ENCODE data around the gene ATP5F1D. TPM values are rescaled to one million over a fixed set of nuclear protein-coding genes. Genes with fewer than 3 reads are reported as not detected.

The ATP5F1D gene
- total RNA-seq, 1 donor from 2014 or later: 172 TPM

DNA sequence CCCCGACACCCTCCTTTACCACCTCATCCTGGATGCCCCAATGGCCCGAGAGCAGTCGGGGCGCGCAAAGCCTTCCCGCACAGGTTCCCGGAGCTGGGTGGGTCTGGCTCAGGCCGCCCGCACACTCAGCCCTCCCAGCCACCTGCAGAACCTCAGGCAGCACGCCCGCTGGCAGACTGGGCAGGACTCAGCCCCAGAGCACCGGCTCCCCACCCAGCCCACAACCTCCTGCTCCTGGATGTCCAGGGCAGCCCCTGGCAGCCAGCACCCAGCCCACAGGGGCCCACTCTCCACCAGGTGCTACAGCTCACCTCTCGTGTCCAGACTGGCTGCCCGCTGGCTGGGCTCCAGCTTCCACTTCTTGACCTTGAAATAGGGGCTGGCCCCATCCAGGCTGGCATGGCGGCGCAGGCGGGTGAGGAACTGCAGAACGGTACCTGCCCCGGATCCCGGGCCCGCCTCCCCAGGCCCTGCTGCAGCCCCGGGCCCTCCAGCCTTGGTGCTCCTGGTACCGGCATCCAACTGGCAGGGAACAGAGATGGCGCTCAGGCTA is 8.4 kb upstream of the ATP5F1D start:
- Mint-ChIP-seq H3K4me1 (peaks cover 1% of the 10 kb centered on the region), H3K36me3 (ENCODE audit: low read depth) (peaks cover 1% of the 10 kb centered on the region), H3K27ac (no peak overlapping the region), H3K4me3 (no peak overlapping the region), H3K27me3 (peaks cover under 1% of the 10 kb centered on the region), H3K9me3 (no peaks in the 10 kb centered on the region)
- ChIA-PET POLR2A (interaction anchor here (0.6 kb wide), 1 partner anchor 606 kb away, joined by 7 read pairs; no protein-coding TSS in a partner anchor), CTCF (no interaction called here)
- TF ChIP-seq, protein P1, sequence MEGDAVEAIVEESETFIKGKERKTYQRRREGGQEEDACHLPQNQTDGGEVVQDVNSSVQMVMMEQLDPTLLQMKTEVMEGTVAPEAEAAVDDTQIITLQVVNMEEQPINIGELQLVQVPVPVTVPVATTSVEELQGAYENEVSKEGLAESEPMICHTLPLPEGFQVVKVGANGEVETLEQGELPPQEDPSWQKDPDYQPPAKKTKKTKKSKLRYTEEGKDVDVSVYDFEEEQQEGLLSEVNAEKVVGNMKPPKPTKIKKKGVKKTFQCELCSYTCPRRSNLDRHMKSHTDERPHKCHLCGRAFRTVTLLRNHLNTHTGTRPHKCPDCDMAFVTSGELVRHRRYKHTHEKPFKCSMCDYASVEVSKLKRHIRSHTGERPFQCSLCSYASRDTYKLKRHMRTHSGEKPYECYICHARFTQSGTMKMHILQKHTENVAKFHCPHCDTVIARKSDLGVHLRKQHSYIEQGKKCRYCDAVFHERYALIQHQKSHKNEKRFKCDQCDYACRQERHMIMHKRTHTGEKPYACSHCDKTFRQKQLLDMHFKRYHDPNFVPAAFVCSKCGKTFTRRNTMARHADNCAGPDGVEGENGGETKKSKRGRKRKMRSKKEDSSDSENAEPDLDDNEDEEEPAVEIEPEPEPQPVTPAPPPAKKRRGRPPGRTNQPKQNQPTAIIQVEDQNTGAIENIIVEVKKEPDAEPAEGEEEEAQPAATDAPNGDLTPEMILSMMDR (IDR thresholded peaks at IDR 0.05): no peak
- ATAC-seq (ENCODE audit: low read depth): no peak
- intact Hi-C loops (cut with micrococcal nuclease): no loop called here
- no peak for DNase-seq

DNA sequence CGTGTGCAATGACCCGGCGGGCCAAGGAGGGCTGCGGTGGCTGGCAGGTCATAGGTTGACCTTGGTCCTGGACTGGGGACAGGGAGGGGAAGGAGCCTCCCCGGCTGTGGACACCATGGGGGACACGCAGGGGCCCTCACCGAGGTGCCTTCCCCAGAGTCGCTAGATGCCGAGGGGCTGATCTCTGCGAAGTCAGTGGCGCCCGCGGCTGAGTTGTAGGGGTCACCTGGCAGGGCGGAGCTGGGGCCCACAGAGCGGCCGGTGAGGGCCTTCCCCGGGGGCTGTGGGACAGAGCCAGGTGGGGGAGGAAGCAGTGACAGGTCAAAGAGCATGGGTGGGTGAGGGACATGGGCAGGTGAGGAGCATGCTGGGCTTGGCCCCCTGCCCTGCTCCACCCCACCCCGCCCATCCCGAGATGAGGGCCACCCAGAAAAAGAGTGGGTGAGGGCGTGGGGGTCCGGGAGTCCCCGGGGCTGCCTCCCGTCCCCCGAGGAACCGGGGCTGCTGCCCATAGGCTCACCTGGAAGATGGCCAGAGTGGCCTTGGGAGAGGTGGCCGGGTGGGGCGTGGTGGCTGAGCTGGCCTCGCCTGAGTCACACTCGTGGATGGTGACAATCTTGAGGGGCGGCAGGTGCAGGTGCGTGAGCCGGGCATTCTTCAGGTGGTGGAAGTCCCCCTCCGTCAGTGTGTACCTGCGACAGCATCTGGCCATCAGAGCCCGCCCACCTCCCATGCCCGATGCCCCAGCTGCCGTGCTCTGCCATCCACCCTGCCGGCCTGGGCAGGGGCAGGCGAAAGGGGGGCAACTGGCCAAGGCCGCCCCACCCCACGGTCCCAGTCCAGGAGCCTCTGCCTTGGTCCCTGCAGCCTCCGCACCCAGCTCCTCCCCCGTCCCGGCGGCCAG is 7.2 kb upstream of the ATP5F1D start:
- Mint-ChIP-seq H3K4me3 (no peak overlapping the region), H3K27ac (no peak overlapping the region), H3K27me3 (peaks cover 7% of the 10 kb centered on the region), H3K9me3 (no peaks in the 10 kb centered on the region), H3K36me3 (ENCODE audit: low read depth) (no peaks in the 10 kb centered on the region), H3K4me1 (peaks cover 12% of the 10 kb centered on the region)
- TF ChIP-seq, protein P1 (IDR thresholded peaks at IDR 0.05): no peak
- no peak for ATAC-seq (ENCODE audit: low read depth)
- intact Hi-C loops (cut with micrococcal nuclease): no loop called here
- no peak for DNase-seq
- ChIA-PET POLR2A (no interaction called here), CTCF (no interaction called here)

DNA sequence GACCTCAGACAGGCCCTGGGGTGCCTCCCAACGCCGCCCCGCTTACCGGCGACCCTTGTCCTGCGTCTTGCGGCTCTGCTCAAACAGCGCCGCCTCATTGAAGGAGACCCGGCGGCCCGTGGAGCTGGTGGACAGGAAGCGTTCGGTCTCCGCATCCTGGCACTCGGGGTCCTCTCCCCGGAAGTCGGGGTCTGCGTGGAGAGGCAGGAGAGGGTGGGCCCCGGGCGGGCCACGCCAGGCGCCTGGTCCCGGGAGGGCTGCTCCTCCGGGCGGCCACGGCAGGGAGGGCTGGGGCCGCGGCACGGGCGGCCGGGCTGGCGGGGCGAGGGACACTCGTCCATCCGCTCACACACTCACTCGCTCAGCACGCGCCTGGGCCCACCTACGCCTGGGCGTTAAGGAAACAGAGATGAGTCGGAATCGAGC is 6.6 kb upstream of the ATP5F1D start:
- CTCF ChIA-PET: no interaction called here
- no peak overlapping the region for H3K4me3 Mint-ChIP-seq

DNA sequence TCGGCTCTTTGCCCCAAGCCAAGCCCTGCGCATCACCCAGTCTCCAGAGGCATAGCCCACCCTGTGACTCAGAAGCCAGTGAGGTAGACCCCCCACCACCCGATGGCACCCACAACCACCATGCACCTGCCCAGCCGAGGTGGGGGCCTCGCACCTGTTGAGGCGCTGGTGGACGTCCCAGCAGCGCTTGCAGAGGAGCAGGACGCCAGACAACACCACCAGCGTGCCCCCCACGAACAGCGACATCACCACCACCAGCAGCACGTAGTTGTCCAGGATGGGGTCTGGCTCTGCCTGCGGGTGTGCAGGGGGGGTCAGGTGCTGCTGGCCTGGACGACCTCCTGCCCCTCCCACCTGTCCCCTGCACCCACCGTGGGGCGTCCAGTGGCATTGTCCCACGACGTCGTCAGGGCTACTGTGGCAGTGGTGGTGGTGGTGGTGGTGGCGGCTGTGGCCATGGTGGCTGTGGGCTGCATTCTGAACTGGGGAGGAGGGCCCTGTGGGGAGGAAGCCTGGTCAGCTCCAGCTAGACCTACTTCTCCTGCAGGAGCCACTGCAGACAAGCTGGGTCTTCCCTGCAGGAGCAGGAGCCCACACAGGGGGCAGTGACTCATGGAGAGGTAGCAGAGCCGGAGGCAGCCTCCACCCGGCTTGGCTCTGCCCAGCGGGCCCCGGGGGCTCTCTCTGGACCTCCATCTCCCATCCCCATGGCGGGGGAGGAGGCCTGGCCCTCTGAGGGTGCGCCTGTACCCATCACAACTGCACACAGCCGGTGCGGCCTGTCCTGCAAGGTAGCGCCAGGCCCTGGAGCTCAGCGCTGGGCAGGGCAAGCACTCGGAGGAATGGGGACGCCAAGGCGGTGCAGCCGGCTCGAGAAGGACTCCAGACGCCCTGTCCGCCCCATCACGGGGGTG is 5.7 kb upstream of the ATP5F1D start:
- Mint-ChIP-seq H3K4me3 (no peak overlapping the region), H3K9me3 (no peaks in the 10 kb centered on the region), H3K27ac (no peak overlapping the region), H3K27me3 (peaks cover 7% of the 10 kb centered on the region), H3K36me3 (ENCODE audit: low read depth) (no peaks in the 10 kb centered on the region), H3K4me1 (peaks cover 17% of the 10 kb centered on the region)
- DNase-seq (no peak), ATAC-seq (ENCODE audit: low read depth) (no peak)
- CTCF ChIA-PET: no interaction called here
- intact Hi-C loops (cut with micrococcal nuclease): no loop called here
- TF ChIP-seq, protein P1 (IDR thresholded peaks at IDR 0.05): no peak
- POLR2A ChIA-PET: interaction anchor here (0.7 kb wide), 1 partner anchor 21 kb away, joined by 3 read pairs; no protein-coding TSS in a partner anchor

More for the DNA sequence above, 6.6 kb upstream of the ATP5F1D start:
- TF ChIP-seq, protein P1 (IDR thresholded peaks at IDR 0.05): no peak
- intact Hi-C loops (cut with micrococcal nuclease): no loop called here
- H3K27me3 Mint-ChIP-seq: peaks cover 7% of the 10 kb centered on the region
- no peak for DNase-seq
- ATAC-seq (ENCODE audit: low read depth): no peak
- no peaks in the 10 kb centered on the region for H3K36me3 Mint-ChIP-seq (ENCODE audit: low read depth)
- POLR2A ChIA-PET: no interaction called here
- no peaks in the 10 kb centered on the region for H3K9me3 Mint-ChIP-seq
- H3K27ac Mint-ChIP-seq: no peak overlapping the region
- H3K4me1 Mint-ChIP-seq: peaks cover 15% of the 10 kb centered on the region
